PC-9 (cell line): ENCODE data around the gene TMBIM6. TPM values are rescaled to one million over a fixed set of nuclear protein-coding genes. Genes with fewer than 3 reads are reported as not detected.

ENCODE experiments used
- BruUV-seq: library from RNA; stranded (reverse); fragments of 400-500 nt; replicated peaks from 2 replicates; lab custom pipeline; 2021; lab: Mats Ljungman, UMichigan
- CTCF ChIA-PET: fragments of 300-600 bp; sonication (Branson Sonifier 250); formaldehyde crosslinking; loops from one replicate; lab custom pipeline; 2022; ENCODE audit warnings: antibody characterized with exemption; lab: Charles Lee
- POLR2A ChIA-PET: fragments of 300-600 bp; sonication (Branson Sonifier 250); formaldehyde crosslinking; loops from one replicate; lab custom pipeline; 2022; ENCODE audit warnings: antibody characterized with exemption; ENCODE audit not compliant: unreplicated experiment; lab: Charles Lee
- DNase-seq, 2 experiments: peaks; one replicate each; pipeline versions ENCODE4 v3.0.0 to v3.0.0-alpha.2; 2015 to 2022; ENCODE audit warnings: mixed read lengths in 1 of 2
- H2AFZ ChIP-seq: fragments of 200-600 bp; sonication (generic); 2 replicates; pipeline ENCODE4 v1.8.1; 2017; ENCODE audit warnings: antibody characterized with exemption
- H3F3A ChIP-seq: fragments of 200-600 bp; sonication (generic); 2 replicates; pipeline ENCODE4 v1.8.1; 2017; ENCODE audit warnings: antibody characterized with exemption, mild to moderate bottlenecking, low read depth; ENCODE audit not compliant: insufficient read depth
- H3K27ac ChIP-seq: fragments of 200-600 bp; sonication (generic); 2 replicates; pipeline ENCODE4 v1.6.1; 2016; ENCODE audit warnings: mixed run types
- H3K27me3 ChIP-seq: fragments of 200-600 bp; sonication (generic); 2 replicates; pipeline ENCODE4 v1.6.1; 2016; ENCODE audit warnings: low read depth, mixed run types; ENCODE audit not compliant: insufficient read depth
- H3K36me3 ChIP-seq: fragments of 200-600 bp; sonication (generic); 2 replicates; pipeline ENCODE4 v1.6.1; 2016; ENCODE audit warnings: low read depth, mixed run types
- H3K4me1 ChIP-seq: fragments of 200-600 bp; sonication (generic); replicated peaks from 2 replicates; pipeline ENCODE4 v1.6.1; 2016; ENCODE audit warnings: mixed run types; ENCODE audit not compliant: insufficient read depth
- H3K4me2 ChIP-seq: fragments of 200-600 bp; sonication (generic); 2 replicates; pipeline ENCODE4 v1.6.1; 2017; ENCODE audit warnings: mixed run types
- H3K4me3 ChIP-seq: fragments of 200-600 bp; sonication (generic); 2 replicates; pipeline ENCODE4 v1.6.1; 2016; ENCODE audit warnings: mixed run types
- H3K79me2 ChIP-seq: fragments of 200-600 bp; sonication (generic); 2 replicates; pipeline ENCODE4 v1.6.1; 2017; ENCODE audit warnings: low read depth, mixed run types
- H3K9me2 ChIP-seq: fragments of 200-600 bp; sonication (generic); 2 replicates; pipeline ENCODE4 v1.8.1; 2017; ENCODE audit warnings: mild to moderate bottlenecking; ENCODE audit not compliant: insufficient read depth
- H3K9me3 ChIP-seq: fragments of 200-600 bp; sonication (generic); 2 replicates; pipeline ENCODE4 v1.8.1; 2016; ENCODE audit warnings: low read depth; ENCODE audit not compliant: insufficient read depth
- H4K20me1 ChIP-seq: fragments of 200-600 bp; sonication (generic); 2 replicates; pipeline ENCODE4 v1.8.1; 2017; ENCODE audit not compliant: insufficient read depth
- EZH2 ChIP-seq: fragments of 200-600 bp; sonication (generic); IDR thresholded peaks from 2 replicates; pipeline ENCODE4 v1.8.0; 2017; ENCODE audit warnings: antibody characterized with exemption, low read depth
- intact Hi-C: fragments of 100-400 bp; cut with micrococcal nuclease; formaldehyde crosslinking; loops from one replicate; pipeline ENCODE4 v1.10.0; 2022; ENCODE audit not compliant: unreplicated experiment
- total RNA-seq: library from RNA; stranded (reverse); gene quantifications from 2 replicates; pipeline ENCODE4 v1.2.3, GENCODE V29; 2021
- TF ChIP-seq, protein P1 (sequence below): fragments of 200-600 bp; sonication (generic); conservative IDR thresholded peaks from 2 replicates; pipeline ENCODE4 v1.6.1; 2017; ENCODE audit warnings: mixed run types, antibody characterized with exemption, mild to moderate bottlenecking, moderate library complexity

The TMBIM6 gene
- total RNA-seq, 1 experiment from 2014 or later, result 690 TPM

DNA sequence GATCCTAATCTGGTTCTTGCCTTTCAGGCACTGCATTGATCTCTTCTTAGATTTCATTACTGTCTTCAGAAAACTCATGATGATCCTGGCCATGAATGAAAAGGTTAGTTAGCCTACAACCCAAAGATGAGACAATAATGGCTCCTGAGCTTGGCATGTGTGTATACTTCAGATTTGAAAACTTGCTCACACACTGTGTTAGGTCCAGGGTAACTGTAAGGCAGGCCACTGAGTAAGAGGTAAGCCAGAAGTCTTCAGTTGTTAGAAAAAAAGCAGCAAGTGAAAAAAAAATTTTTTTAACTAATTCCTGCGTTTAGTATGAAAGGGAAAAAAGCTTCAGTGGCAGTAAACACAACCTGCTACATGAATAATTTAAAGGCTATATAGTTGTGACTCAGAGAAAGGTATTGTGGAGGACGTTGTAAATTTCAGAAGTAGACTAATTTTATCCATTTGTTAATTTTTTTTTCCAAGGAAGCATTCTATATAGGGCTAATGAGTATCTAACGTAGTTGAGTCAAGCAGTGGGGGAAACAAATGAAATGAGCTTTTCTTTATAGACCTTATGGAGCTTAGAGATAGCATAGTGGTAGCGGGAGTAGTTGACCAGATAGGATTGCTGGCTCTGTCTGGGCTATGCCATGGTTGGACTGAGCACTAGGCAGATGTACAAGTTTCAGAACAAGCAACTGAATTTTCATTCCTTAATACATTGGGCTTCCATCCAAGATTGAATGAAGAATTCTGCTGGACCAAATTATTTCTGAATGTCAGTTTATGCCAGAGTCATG, 20.5 kb downstream of the TMBIM6 start:
- H4K20me1 ChIP-seq, result peaks cover 15% of the 10 kb centered on the region
- no TSS peak for BruUV-seq
- H2AFZ ChIP-seq, result no peak overlapping the region
- H3K9me2 ChIP-seq, result no peaks in the 10 kb centered on the region
- ChIA-PET CTCF (interaction anchor here (0.6 to 1.7 kb wide), 3 partner anchors 12 to 77 kb away, joined by 4 to 8 read pairs (median 4); partner anchors contain the start of gene TMBIM6), POLR2A (no interaction called here)
- no peaks in the 10 kb centered on the region for H3K27me3 ChIP-seq
- H3F3A ChIP-seq, result peaks cover 61% of the 10 kb centered on the region; the same call in 1 of the 2 replicates
- H3K9me3 ChIP-seq, result no peaks in the 10 kb centered on the region
- H3K4me2 ChIP-seq, result no peak overlapping the region
- H3K79me2 ChIP-seq, result peaks cover 3% of the 10 kb centered on the region; the same call in 1 of the 2 replicates
- H3K4me1 ChIP-seq, result no peaks in the 10 kb centered on the region
- intact Hi-C loops, result no loop called here
- peaks cover 48% of the 10 kb centered on the region for H3K36me3 ChIP-seq
- no peak overlapping the region for H3K4me3 ChIP-seq
- no peak for DNase-seq
- no peak for TF ChIP-seq EZH2
- TF ChIP-seq, protein P1, sequence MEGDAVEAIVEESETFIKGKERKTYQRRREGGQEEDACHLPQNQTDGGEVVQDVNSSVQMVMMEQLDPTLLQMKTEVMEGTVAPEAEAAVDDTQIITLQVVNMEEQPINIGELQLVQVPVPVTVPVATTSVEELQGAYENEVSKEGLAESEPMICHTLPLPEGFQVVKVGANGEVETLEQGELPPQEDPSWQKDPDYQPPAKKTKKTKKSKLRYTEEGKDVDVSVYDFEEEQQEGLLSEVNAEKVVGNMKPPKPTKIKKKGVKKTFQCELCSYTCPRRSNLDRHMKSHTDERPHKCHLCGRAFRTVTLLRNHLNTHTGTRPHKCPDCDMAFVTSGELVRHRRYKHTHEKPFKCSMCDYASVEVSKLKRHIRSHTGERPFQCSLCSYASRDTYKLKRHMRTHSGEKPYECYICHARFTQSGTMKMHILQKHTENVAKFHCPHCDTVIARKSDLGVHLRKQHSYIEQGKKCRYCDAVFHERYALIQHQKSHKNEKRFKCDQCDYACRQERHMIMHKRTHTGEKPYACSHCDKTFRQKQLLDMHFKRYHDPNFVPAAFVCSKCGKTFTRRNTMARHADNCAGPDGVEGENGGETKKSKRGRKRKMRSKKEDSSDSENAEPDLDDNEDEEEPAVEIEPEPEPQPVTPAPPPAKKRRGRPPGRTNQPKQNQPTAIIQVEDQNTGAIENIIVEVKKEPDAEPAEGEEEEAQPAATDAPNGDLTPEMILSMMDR, result no peak
- no peak overlapping the region for H3K27ac ChIP-seq

- ChIA-PET POLR2A (no interaction called here), CTCF (interaction anchor here (0.6 to 1.7 kb wide), 3 partner anchors 13 to 77 kb away, joined by 4 to 8 read pairs (median 4); partner anchors contain the start of gene TMBIM6)
- H3K79me2 ChIP-seq, result peaks cover 1% of the 10 kb centered on the region; the same call in 1 of the 2 replicates
- no peak overlapping the region for H2AFZ ChIP-seq
- no TSS peak for BruUV-seq
- peaks cover 15% of the 10 kb centered on the region for H4K20me1 ChIP-seq
- intact Hi-C loops, result no loop called here
- TF ChIP-seq EZH2, result no peak
- TF ChIP-seq, protein P1, result no peak
- H3K36me3 ChIP-seq, result peaks cover 43% of the 10 kb centered on the region
- no peaks in the 10 kb centered on the region for H3K27me3 ChIP-seq
- H3K9me2 ChIP-seq, result no peaks in the 10 kb centered on the region
- no peak for DNase-seq
- no peak overlapping the region for H3K27ac ChIP-seq
- H3F3A ChIP-seq, result peaks cover 67% of the 10 kb centered on the region; the same call in 1 of the 2 replicates
- no peaks in the 10 kb centered on the region for H3K4me1 ChIP-seq
- no peak overlapping the region for H3K4me2 ChIP-seq
- no peak overlapping the region for H3K4me3 ChIP-seq
- H3K9me3 ChIP-seq, result no peaks in the 10 kb centered on the region
Observed at GRCh38 chr12:49762468-49762847, 21.1 kb downstream of the TMBIM6 start.

- H4K20me1 ChIP-seq, result peaks cover 15% of the 10 kb centered on the region
- H3K27me3 ChIP-seq, result no peaks in the 10 kb centered on the region
- no peaks in the 10 kb centered on the region for H3K9me3 ChIP-seq
- no peaks in the 10 kb centered on the region for H3K9me2 ChIP-seq
- DNase-seq, result peak in 1 of 2 experiments; percentile 41
- no peak overlapping the region for H3K4me3 ChIP-seq
- H3K27ac ChIP-seq, result no peak overlapping the region
- no peak overlapping the region for H3K4me2 ChIP-seq
- H3K4me1 ChIP-seq, result no peaks in the 10 kb centered on the region
- H3K36me3 ChIP-seq, result peaks cover 36% of the 10 kb centered on the region
- TF ChIP-seq, protein P1, result peak; percentile 65
- no peak for TF ChIP-seq EZH2
- TSS peak; percentile 21 for BruUV-seq
- no peaks in the 10 kb centered on the region for H3K79me2 ChIP-seq
- intact Hi-C loops, result no loop called here
- no peak overlapping the region for H2AFZ ChIP-seq
- peaks cover 69% of the 10 kb centered on the region; the same call in 1 of the 2 replicates for H3F3A ChIP-seq
- ChIA-PET POLR2A (no interaction called here), CTCF (interaction anchor here (0.7 to 1.7 kb wide), 3 partner anchors 14 to 404 kb away, joined by 4 to 8 read pairs (median 5); no protein-coding TSS in a partner anchor)
Observed at GRCh38 chr12:49763006-49763591, 21.7 kb downstream of the TMBIM6 start.
